Natural killer cell (primary cell): ENCODE data around the gene TMEM203. TPM values are rescaled to one million over a fixed set of nuclear protein-coding genes. Genes with fewer than 3 reads are reported as not detected.

Source experiments
- ATAC-seq, 3 donors: fragments of 150-1000 bp in 2 of 3; fragments of 200-7000 bp in 1 of 3; cut with Tn5 transposase; 1 replicate in 1 of 3; 2 replicates in 2 of 3; pipeline ENCODE4 v1.10.0; 2021; ENCODE audit warnings: mild to moderate bottlenecking in 2 of 3, moderate library complexity in 2 of 3
- DNase-seq, 2 donors: peaks; one replicate each; pipeline versions ENCODE4 v3.0.0 to v3.0.0-alpha.2; 2013 to 2021; ENCODE audit warnings: mixed read lengths in 1 of 2
- H3K27ac ChIP-seq: one replicate; pipeline ENCODE4 v1.5.1; 2013; ENCODE audit warnings: mild to moderate bottlenecking, low read length
- H3K27me3 ChIP-seq: one replicate; pipeline ENCODE4 v1.6.1; 2013; ENCODE audit warnings: low read length; ENCODE audit not compliant: control insufficient read depth, insufficient read depth
- H3K36me3 ChIP-seq: one replicate; pipeline ENCODE4 v1.6.1; 2013; ENCODE audit warnings: low read length; ENCODE audit not compliant: control insufficient read depth, insufficient read depth
- H3K4me1 ChIP-seq: one replicate; pipeline ENCODE4 v1.6.1; 2013; ENCODE audit warnings: low read length; ENCODE audit not compliant: control insufficient read depth, insufficient read depth
- H3K4me3 ChIP-seq: one replicate; pipeline ENCODE4 v1.5.1; 2013; ENCODE audit warnings: low read length
- H3K9me3 ChIP-seq: one replicate; pipeline ENCODE4 v1.6.1; 2013; ENCODE audit warnings: low read length; ENCODE audit not compliant: control insufficient read depth, insufficient read depth
- H3K27ac Mint-ChIP-seq, 2 donors: one replicate each; pipeline ENCODE4 v1.8.0; 2022; ENCODE audit warnings: mild to moderate bottlenecking in 2 of 2, mixed read lengths in 2 of 2, moderate library complexity in 1 of 2
- H3K27me3 Mint-ChIP-seq, 2 donors: one replicate each; pipeline ENCODE4 v1.8.0; 2022; ENCODE audit warnings: low read depth in 2 of 2, mixed read lengths in 2 of 2
- H3K36me3 Mint-ChIP-seq: one replicate; pipeline ENCODE4 v1.8.0; 2022; ENCODE audit warnings: mixed read lengths
- H3K4me1 Mint-ChIP-seq, 2 donors: one replicate each; pipeline ENCODE4 v1.8.0; 2022; ENCODE audit warnings: mixed read lengths in 2 of 2
- H3K4me3 Mint-ChIP-seq: one replicate; pipeline ENCODE4 v1.8.0; 2022; ENCODE audit warnings: mild to moderate bottlenecking, moderate library complexity, mixed read lengths
- H3K9me3 Mint-ChIP-seq, 2 donors: one replicate each; pipeline ENCODE4 v1.8.0; 2022; ENCODE audit warnings: mixed read lengths in 2 of 2
- WGBS: methylation state at CpG from one replicate; pipeline ENCODE4 v1.1.7; 2013; ENCODE audit warnings: missing lambda C conversion rate; ENCODE audit not compliant: insufficient coverage; 5-methylcytosine and 5-hydroxymethylcytosine counted together
- intact Hi-C: fragments of 100-400 bp; cut with micrococcal nuclease; formaldehyde crosslinking; loops from one replicate; pipeline ENCODE4 v1.14.2; 2022
- total RNA-seq, 4 donors: library from RNA; stranded (reverse); fragments of 120-200 nt in 1 of 4; gene quantifications; one replicate each; pipeline versions ENCODE4 v1.2.3 to v1.2.4, GENCODE V29; 2013 to 2022
- TF ChIP-seq, protein P1 (sequence below): fragments of 200-600 bp; IDR thresholded peaks from one replicate; pipeline ENCODE4 v1.8.0; 2022; ENCODE audit warnings: antibody characterized with exemption

Gene TMEM203
- total RNA-seq, 3 donors from 2014 or later (not counting 1 experiment from before 2014, with no cell fraction given) = 22.1 to 30.5 (median 27.1) TPM

GRCh38 chr9:137213160-137214060, 8.0 kb upstream of the TMEM203 start:
- H3K27me3 ChIP-seq = no peaks in the 10 kb centered on the region
- no peaks in the 10 kb centered on the region for H3K4me1 ChIP-seq
- H3K36me3 ChIP-seq = no peaks in the 10 kb centered on the region
- no peak for ATAC-seq
- TF ChIP-seq, protein P1, sequence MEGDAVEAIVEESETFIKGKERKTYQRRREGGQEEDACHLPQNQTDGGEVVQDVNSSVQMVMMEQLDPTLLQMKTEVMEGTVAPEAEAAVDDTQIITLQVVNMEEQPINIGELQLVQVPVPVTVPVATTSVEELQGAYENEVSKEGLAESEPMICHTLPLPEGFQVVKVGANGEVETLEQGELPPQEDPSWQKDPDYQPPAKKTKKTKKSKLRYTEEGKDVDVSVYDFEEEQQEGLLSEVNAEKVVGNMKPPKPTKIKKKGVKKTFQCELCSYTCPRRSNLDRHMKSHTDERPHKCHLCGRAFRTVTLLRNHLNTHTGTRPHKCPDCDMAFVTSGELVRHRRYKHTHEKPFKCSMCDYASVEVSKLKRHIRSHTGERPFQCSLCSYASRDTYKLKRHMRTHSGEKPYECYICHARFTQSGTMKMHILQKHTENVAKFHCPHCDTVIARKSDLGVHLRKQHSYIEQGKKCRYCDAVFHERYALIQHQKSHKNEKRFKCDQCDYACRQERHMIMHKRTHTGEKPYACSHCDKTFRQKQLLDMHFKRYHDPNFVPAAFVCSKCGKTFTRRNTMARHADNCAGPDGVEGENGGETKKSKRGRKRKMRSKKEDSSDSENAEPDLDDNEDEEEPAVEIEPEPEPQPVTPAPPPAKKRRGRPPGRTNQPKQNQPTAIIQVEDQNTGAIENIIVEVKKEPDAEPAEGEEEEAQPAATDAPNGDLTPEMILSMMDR = no peak
- no peak overlapping the region for H3K27ac ChIP-seq
- DNase-seq = no peak
- peaks cover 3 to 6% of the 10 kb centered on the region in 2 donors for H3K4me1 Mint-ChIP-seq
- WGBS = 95% methylated on average over 49 of the region's 49 CpGs
- H3K36me3 Mint-ChIP-seq = no peaks in the 10 kb centered on the region
- no peaks in the 10 kb centered on the region for H3K9me3 ChIP-seq
- H3K27ac Mint-ChIP-seq = no peak overlapping the region
- no peaks in the 10 kb centered on the region for H3K9me3 Mint-ChIP-seq
- intact Hi-C loops = no loop called here
- no peak overlapping the region for H3K4me3 ChIP-seq
- no peak overlapping the region for H3K4me3 Mint-ChIP-seq
- no peaks in the 10 kb centered on the region for H3K27me3 Mint-ChIP-seq

DNA sequence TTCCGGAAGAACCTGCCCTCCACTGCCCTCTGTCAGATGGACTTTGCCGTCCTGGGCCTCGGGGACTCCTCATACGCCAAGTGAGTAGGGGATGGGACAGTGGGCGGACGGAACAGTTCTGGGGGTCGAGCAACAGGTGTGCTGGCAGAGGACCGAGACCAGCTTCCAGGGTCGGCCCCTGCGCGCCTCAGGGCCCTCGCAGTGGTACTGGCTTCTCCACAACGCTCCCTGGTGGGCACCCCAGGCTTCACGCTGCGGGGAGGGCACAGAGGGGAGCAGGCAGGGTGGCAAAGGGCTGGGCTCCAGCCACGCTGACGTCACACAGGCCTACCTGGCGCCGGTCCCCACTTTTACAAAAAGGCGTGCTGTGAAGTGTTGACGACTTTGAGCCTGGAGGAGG, 7.1 kb upstream of the TMEM203 start:
- Histone ChIP-seq H3K27me3 (no peaks in the 10 kb centered on the region), H3K36me3 (no peaks in the 10 kb centered on the region)

DNA sequence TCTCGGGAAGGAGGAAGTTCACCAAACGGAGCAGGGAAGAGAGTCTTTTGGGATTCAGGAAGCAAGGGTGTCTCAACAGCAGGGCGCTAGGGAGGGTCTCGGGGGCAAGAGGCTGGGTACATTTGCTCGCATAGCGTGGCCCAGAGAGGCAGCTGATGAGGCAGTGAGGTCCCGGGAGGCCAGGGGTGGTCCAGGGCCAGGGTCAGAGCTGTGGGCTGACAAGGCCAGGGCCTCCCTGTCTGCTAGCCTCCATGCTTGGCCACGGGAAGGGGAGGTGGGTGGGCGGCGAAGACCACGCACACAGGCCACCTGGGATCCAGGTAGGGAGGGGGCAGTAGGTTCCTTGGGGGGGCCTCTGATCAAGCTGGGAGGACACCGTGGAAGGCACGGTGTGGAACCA, 6.1 kb upstream of the TMEM203 start:
- Mint-ChIP-seq H3K9me3 (no peaks in the 10 kb centered on the region), H3K27me3 (no peaks in the 10 kb centered on the region), H3K36me3 (no peaks in the 10 kb centered on the region), H3K4me3 (no peak overlapping the region), H3K4me1 (peaks cover 16% of the 10 kb centered on the region in 2 donors), H3K27ac (no peak overlapping the region)
- intact Hi-C loops = no loop called here
- no peak for DNase-seq
- H3K9me3 ChIP-seq = no peaks in the 10 kb centered on the region
- H3K4me3 ChIP-seq = no peak overlapping the region
- ATAC-seq = no peak
- H3K27me3 ChIP-seq = no peaks in the 10 kb centered on the region
- peaks cover 6% of the 10 kb centered on the region for H3K4me1 ChIP-seq
- H3K36me3 ChIP-seq = no peaks in the 10 kb centered on the region
- no peak overlapping the region for H3K27ac ChIP-seq
- TF ChIP-seq, protein P1 = no peak
- 88% methylated on average over 13 of the region's 13 CpGs for WGBS

More for the DNA sequence above, 7.1 kb upstream of the TMEM203 start:
- Histone ChIP-seq H3K4me3 (no peak overlapping the region), H3K27ac (no peak overlapping the region), H3K4me1 (no peaks in the 10 kb centered on the region), H3K9me3 (no peaks in the 10 kb centered on the region)
- Mint-ChIP-seq H3K36me3 (no peaks in the 10 kb centered on the region), H3K27me3 (no peaks in the 10 kb centered on the region), H3K9me3 (no peaks in the 10 kb centered on the region), H3K27ac (no peak overlapping the region), H3K4me1 (peaks cover 6% of the 10 kb centered on the region in 2 donors), H3K4me3 (no peak overlapping the region)
- ATAC-seq (no peak), DNase-seq (no peak)
- intact Hi-C loops = no loop called here
- WGBS = 94% methylated on average over 21 of the region's 21 CpGs
- TF ChIP-seq, protein P1 = no peak
